Measurements from ENCODE around the gene TSPAN10. TPM values are rescaled to one million over a fixed set of nuclear protein-coding genes. Genes with fewer than 3 reads are reported as not detected.
A peak's percentile ranks its signal among the peaks of the same experiment; 100 is the strongest.

Gene TSPAN10
- total and polyA plus RNA-seq, 9 of the 15 experiments (the other 6 are each of a cell fraction or from before 2014, with no cell fraction given) = 0.05 to 0.31 (median 0.13) TPM; not detected in 1

DNA sequence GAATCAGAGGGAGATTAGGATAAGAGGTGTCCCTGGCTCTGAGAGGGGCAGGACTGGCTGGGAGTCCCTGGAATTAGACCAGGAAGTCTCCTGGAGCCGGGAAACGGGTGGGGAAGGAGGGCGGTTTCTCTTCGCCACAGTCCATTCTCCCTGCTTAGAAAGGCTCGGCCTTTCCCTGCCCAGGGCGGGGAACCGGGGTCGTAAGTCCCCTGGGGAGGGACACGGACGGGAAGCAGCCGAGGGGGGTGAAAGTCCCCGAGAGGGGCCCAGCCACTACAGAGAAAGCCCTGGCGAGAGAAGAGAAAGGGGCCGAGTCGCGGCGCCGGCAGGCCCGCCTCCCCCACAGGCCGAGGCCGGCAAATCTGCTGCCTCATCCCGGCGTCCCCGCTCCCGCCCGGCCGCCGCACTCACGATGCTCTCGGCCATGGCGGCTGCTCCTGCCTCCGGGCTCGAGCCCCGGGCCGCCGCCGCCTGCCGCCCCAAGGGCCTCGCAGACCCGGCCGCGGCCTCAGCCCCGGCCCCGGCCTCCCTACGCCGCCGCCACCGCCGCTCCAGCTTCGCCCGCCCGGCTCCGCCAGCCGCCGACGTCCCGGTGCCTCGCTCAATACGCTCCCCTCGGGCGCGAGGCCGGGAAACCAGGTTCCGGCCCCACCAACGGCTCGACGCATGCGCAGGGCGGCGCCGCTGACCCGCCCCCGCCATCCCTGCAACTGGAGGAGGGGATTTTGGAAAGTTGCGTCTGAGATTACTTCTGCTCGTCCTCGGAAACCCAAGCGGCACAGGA is at the start of gene TSPAN10, which contains the start of gene NPLOC4 (continued):
- no peak for TF ChIP-seq ARID3A (IDR thresholded peaks at IDR 0.05; ENCODE audit: borderline replicate concordance, low read depth, low read length)
- peak; percentile 76 for TF ChIP-seq VEZF1 (CRISPR knock-in tag; IDR thresholded peaks at IDR 0.05)
- TF ChIP-seq MYC (IDR thresholded peaks at IDR 0.05; ENCODE audit: low read depth, low read length) = peak; percentile 82
- no peak for TF ChIP-seq MYC (CRISPR knock-in tag; IDR thresholded peaks at IDR 0.05; ENCODE audit: borderline replicate concordance, low read depth)
- TF ChIP-seq POLR2G (IDR thresholded peaks at IDR 0.05; ENCODE audit: low read depth, low read length) = peak; percentile 96
- TF ChIP-seq ETV6 (IDR thresholded peaks at IDR 0.05; ENCODE audit: borderline replicate concordance in 1 of 2, low read depth in 2 of 2, low read length in 1 of 2) = no peak
- TF ChIP-seq ETV6 (CRISPR knock-in tag; IDR thresholded peaks at IDR 0.05; ENCODE audit: borderline replicate concordance) = no peak
- TF ChIP-seq ARID1B (IDR thresholded peaks at IDR 0.05) = no peak
- TF ChIP-seq, protein P1, sequence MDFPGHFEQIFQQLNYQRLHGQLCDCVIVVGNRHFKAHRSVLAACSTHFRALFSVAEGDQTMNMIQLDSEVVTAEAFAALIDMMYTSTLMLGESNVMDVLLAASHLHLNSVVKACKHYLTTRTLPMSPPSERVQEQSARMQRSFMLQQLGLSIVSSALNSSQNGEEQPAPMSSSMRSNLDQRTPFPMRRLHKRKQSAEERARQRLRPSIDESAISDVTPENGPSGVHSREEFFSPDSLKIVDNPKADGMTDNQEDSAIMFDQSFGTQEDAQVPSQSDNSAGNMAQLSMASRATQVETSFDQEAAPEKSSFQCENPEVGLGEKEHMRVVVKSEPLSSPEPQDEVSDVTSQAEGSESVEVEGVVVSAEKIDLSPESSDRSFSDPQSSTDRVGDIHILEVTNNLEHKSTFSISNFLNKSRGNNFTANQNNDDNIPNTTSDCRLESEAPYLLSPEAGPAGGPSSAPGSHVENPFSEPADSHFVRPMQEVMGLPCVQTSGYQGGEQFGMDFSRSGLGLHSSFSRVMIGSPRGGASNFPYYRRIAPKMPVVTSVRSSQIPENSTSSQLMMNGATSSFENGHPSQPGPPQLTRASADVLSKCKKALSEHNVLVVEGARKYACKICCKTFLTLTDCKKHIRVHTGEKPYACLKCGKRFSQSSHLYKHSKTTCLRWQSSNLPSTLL (IDR thresholded peaks at IDR 0.05) = no peak
- TF ChIP-seq CREB1 (IDR thresholded peaks at IDR 0.05) = peak; percentile 69
- peak; percentile 69; the same call in 1 of the 2 replicates for TF ChIP-seq CREB1 (CRISPR knock-in tag; IDR thresholded peaks at IDR 0.05)
- TF ChIP-seq PHF8 (IDR thresholded peaks at IDR 0.05; ENCODE audit: borderline replicate concordance, low read length) = peak; percentile 87; the same call in 1 of the 2 replicates
- TF ChIP-seq MAX (CRISPR knock-in tag; IDR thresholded peaks at IDR 0.05) = peak; percentile 6; the same call in 1 of the 2 replicates
- peak; percentile 93 for TF ChIP-seq XRCC5 (IDR thresholded peaks at IDR 0.05; ENCODE audit: low read depth, low read length)
- peak; percentile 95 for TF ChIP-seq THAP12 (CRISPR knock-in tag; IDR thresholded peaks at IDR 0.05)
- TF ChIP-seq ZEB2 (IDR thresholded peaks at IDR 0.05) = peak; percentile 93
- no peak for TF ChIP-seq HSF4 (CRISPR knock-in tag; IDR thresholded peaks at IDR 0.05; ENCODE audit: borderline replicate concordance)
- no peak for TF ChIP-seq FOS (IDR thresholded peaks at IDR 0.05; ENCODE audit: extremely low read depth, insufficient read length)
- TF ChIP-seq ZNF668 (CRISPR knock-in tag; IDR thresholded peaks at IDR 0.05) = no peak
- TF ChIP-seq SETDB1 (IDR thresholded peaks at IDR 0.05; ENCODE audit: low read length) = no peak
